Measurements from ENCODE around the gene INSR. TPM values are rescaled to one million over a fixed set of nuclear protein-coding genes. Genes with fewer than 3 reads are reported as not detected.

INSR gene
- total RNA-seq, 2 experiments from 2014 or later, result 3.7 to 3.9 TPM

- Mint-ChIP-seq H3K4me3 (no peak overlapping the region), H3K27ac (no peak overlapping the region), H3K9me3 (no peaks in the 10 kb centered on the region), H3K27me3 (ENCODE audit: low read depth) (no peaks in the 10 kb centered on the region), H3K4me1 (ENCODE audit: low read depth) (no peaks in the 10 kb centered on the region), H3K36me3 (ENCODE audit: low read depth) (peaks cover 2% of the 10 kb centered on the region)
- CTCF ChIA-PET, result interaction anchor here (0.7 kb wide), 1 partner anchor 101 kb away, joined by 6 read pairs; no protein-coding TSS in a partner anchor
- no peak for DNase-seq
- intact Hi-C loops (cut with micrococcal nuclease), result no loop called here
These were observed 31.1 kb downstream of the INSR start for GRCh38 chr19:7263066-7263465.

GRCh38 chr19:7262470-7262869, 31.7 kb downstream of the INSR start:
- intact Hi-C loops (cut with micrococcal nuclease), result no loop called here
- no peaks in the 10 kb centered on the region for H3K27me3 Mint-ChIP-seq (ENCODE audit: low read depth)
- peaks cover 2% of the 10 kb centered on the region for H3K36me3 Mint-ChIP-seq (ENCODE audit: low read depth)
- H3K4me1 Mint-ChIP-seq (ENCODE audit: low read depth), result no peaks in the 10 kb centered on the region
- no peak for DNase-seq
- H3K27ac Mint-ChIP-seq, result no peak overlapping the region
- no peaks in the 10 kb centered on the region for H3K9me3 Mint-ChIP-seq
- H3K4me3 Mint-ChIP-seq, result no peak overlapping the region
- CTCF ChIA-PET, result no interaction called here

GRCh38 chr19:7260161-7260560, 34.1 kb downstream of the INSR start:
- no peak for DNase-seq
- Mint-ChIP-seq H3K27me3 (ENCODE audit: low read depth) (no peaks in the 10 kb centered on the region), H3K9me3 (no peaks in the 10 kb centered on the region), H3K4me3 (no peak overlapping the region), H3K27ac (no peak overlapping the region), H3K4me1 (ENCODE audit: low read depth) (no peaks in the 10 kb centered on the region), H3K36me3 (ENCODE audit: low read depth) (no peaks in the 10 kb centered on the region)
- CTCF ChIA-PET, result no interaction called here
- intact Hi-C loops (cut with micrococcal nuclease), result no loop called here

GRCh38 chr19:7258840-7259395, 35.3 kb downstream of the INSR start:
- no peak overlapping the region for H3K27ac Mint-ChIP-seq
- H3K4me3 Mint-ChIP-seq, result no peak overlapping the region
- no peaks in the 10 kb centered on the region for H3K27me3 Mint-ChIP-seq (ENCODE audit: low read depth)
- no peak for DNase-seq
- no peaks in the 10 kb centered on the region for H3K36me3 Mint-ChIP-seq (ENCODE audit: low read depth)
- H3K4me1 Mint-ChIP-seq (ENCODE audit: low read depth), result no peaks in the 10 kb centered on the region
- H3K9me3 Mint-ChIP-seq, result no peaks in the 10 kb centered on the region
- intact Hi-C loops (cut with micrococcal nuclease), result no loop called here
- CTCF ChIA-PET, result interaction anchor here (0.6 to 0.7 kb wide), 3 partner anchors 28 to 69 kb away, joined by 3 to 7 read pairs (median 3); no protein-coding TSS in a partner anchor

- DNase-seq, result no peak
- H3K27ac Mint-ChIP-seq, result no peak overlapping the region
- H3K27me3 Mint-ChIP-seq (ENCODE audit: low read depth), result no peaks in the 10 kb centered on the region
- H3K9me3 Mint-ChIP-seq, result no peaks in the 10 kb centered on the region
- CTCF ChIA-PET, result no interaction called here
- H3K36me3 Mint-ChIP-seq (ENCODE audit: low read depth), result no peaks in the 10 kb centered on the region
- intact Hi-C loops (cut with micrococcal nuclease), result no loop called here
- H3K4me1 Mint-ChIP-seq (ENCODE audit: low read depth), result no peaks in the 10 kb centered on the region
- no peak overlapping the region for H3K4me3 Mint-ChIP-seq
These were observed 36.0 kb downstream of the INSR start for GRCh38 chr19:7258041-7258839.

GRCh38 chr19:7257148-7258040, 36.8 kb downstream of the INSR start:
- Mint-ChIP-seq H3K9me3 (no peaks in the 10 kb centered on the region), H3K4me1 (ENCODE audit: low read depth) (no peaks in the 10 kb centered on the region), H3K4me3 (no peak overlapping the region), H3K27me3 (ENCODE audit: low read depth) (no peaks in the 10 kb centered on the region), H3K27ac (no peak overlapping the region), H3K36me3 (ENCODE audit: low read depth) (no peaks in the 10 kb centered on the region)
- intact Hi-C loops (cut with micrococcal nuclease), result no loop called here
- CTCF ChIA-PET, result no interaction called here
- no peak for DNase-seq

GRCh38 chr19:7255631-7256030, 38.6 kb downstream of the INSR start:
- Mint-ChIP-seq H3K36me3 (ENCODE audit: low read depth) (no peaks in the 10 kb centered on the region), H3K27me3 (ENCODE audit: low read depth) (no peaks in the 10 kb centered on the region), H3K9me3 (no peaks in the 10 kb centered on the region), H3K4me1 (ENCODE audit: low read depth) (no peaks in the 10 kb centered on the region), H3K27ac (no peak overlapping the region), H3K4me3 (no peak overlapping the region)
- CTCF ChIA-PET, result no interaction called here
- no peak for DNase-seq
- intact Hi-C loops (cut with micrococcal nuclease), result no loop called here

GRCh38 chr19:7255119-7255518, 39.1 kb downstream of the INSR start:
- DNase-seq, result no peak
- no peaks in the 10 kb centered on the region for H3K9me3 Mint-ChIP-seq
- CTCF ChIA-PET, result no interaction called here
- no peaks in the 10 kb centered on the region for H3K27me3 Mint-ChIP-seq (ENCODE audit: low read depth)
- H3K36me3 Mint-ChIP-seq (ENCODE audit: low read depth), result no peaks in the 10 kb centered on the region
- no peak overlapping the region for H3K4me3 Mint-ChIP-seq
- no peak overlapping the region for H3K27ac Mint-ChIP-seq
- intact Hi-C loops (cut with micrococcal nuclease), result no loop called here
- H3K4me1 Mint-ChIP-seq (ENCODE audit: low read depth), result no peaks in the 10 kb centered on the region

- Mint-ChIP-seq H3K9me3 (no peaks in the 10 kb centered on the region), H3K4me3 (no peak overlapping the region), H3K36me3 (ENCODE audit: low read depth) (no peaks in the 10 kb centered on the region), H3K27me3 (ENCODE audit: low read depth) (no peaks in the 10 kb centered on the region), H3K4me1 (ENCODE audit: low read depth) (no peaks in the 10 kb centered on the region), H3K27ac (no peak overlapping the region)
- DNase-seq, result no peak
- intact Hi-C loops (cut with micrococcal nuclease), result no loop called here
- CTCF ChIA-PET, result no interaction called here
These were observed 39.6 kb downstream of the INSR start for GRCh38 chr19:7254590-7254989.

- H3K27ac Mint-ChIP-seq, result no peak overlapping the region
- DNase-seq, result no peak
- no peaks in the 10 kb centered on the region for H3K4me1 Mint-ChIP-seq (ENCODE audit: low read depth)
- no peak overlapping the region for H3K4me3 Mint-ChIP-seq
- H3K27me3 Mint-ChIP-seq (ENCODE audit: low read depth), result no peaks in the 10 kb centered on the region
- intact Hi-C loops (cut with micrococcal nuclease), result no loop called here
- CTCF ChIA-PET, result no interaction called here
- no peaks in the 10 kb centered on the region for H3K9me3 Mint-ChIP-seq
- H3K36me3 Mint-ChIP-seq (ENCODE audit: low read depth), result no peaks in the 10 kb centered on the region
These were observed 41.9 kb downstream of the INSR start for GRCh38 chr19:7252364-7252763.

- no peak for DNase-seq
- intact Hi-C loops (cut with micrococcal nuclease), result no loop called here
- no peaks in the 10 kb centered on the region for H3K36me3 Mint-ChIP-seq (ENCODE audit: low read depth)
- H3K27ac Mint-ChIP-seq, result no peak overlapping the region
- no peak overlapping the region for H3K4me3 Mint-ChIP-seq
- peaks cover 3% of the 10 kb centered on the region for H3K9me3 Mint-ChIP-seq
- H3K4me1 Mint-ChIP-seq (ENCODE audit: low read depth), result no peaks in the 10 kb centered on the region
- no peaks in the 10 kb centered on the region for H3K27me3 Mint-ChIP-seq (ENCODE audit: low read depth)
- CTCF ChIA-PET, result no interaction called here
These were observed 42.7 kb downstream of the INSR start for GRCh38 chr19:7251494-7251893.

- DNase-seq, result no peak
- Mint-ChIP-seq H3K9me3 (peaks cover 6% of the 10 kb centered on the region), H3K27me3 (ENCODE audit: low read depth) (no peaks in the 10 kb centered on the region), H3K27ac (no peak overlapping the region), H3K36me3 (ENCODE audit: low read depth) (no peaks in the 10 kb centered on the region), H3K4me1 (ENCODE audit: low read depth) (no peaks in the 10 kb centered on the region), H3K4me3 (no peak overlapping the region)
- intact Hi-C loops (cut with micrococcal nuclease), result no loop called here
- CTCF ChIA-PET, result no interaction called here
These were observed 43.3 kb downstream of the INSR start for GRCh38 chr19:7250951-7251350.
